Stimulated activated naive CD8-positive, alpha-beta T cell treated with anti-CD3 and anti-CD28 coated beads, Interleukin-15, Interleukin-2, amounts not matched to agents 100 ng/mL and 50 ng/mL, for 24 hours (primary cell): Measurements from ENCODE around the gene INPP4B.
"Not testable (repeated sequence)": the region's sequence is repeated elsewhere in the genome, so short reads cannot be mapped to it uniquely, and the experiment has no call there.

ENCODE experiments used
- H3K27ac Mint-ChIP-seq: one replicate; pipeline ENCODE4 v1.8.0; 2021; ENCODE audit warnings: mild to moderate bottlenecking, mixed read lengths
- H3K27me3 Mint-ChIP-seq: one replicate; pipeline ENCODE4 v1.8.0; 2021; ENCODE audit warnings: mixed read lengths
- H3K36me3 Mint-ChIP-seq: one replicate; pipeline ENCODE4 v1.8.0; 2021; ENCODE audit warnings: low read depth, mixed read lengths
- H3K4me1 Mint-ChIP-seq: one replicate; pipeline ENCODE4 v1.8.0; 2021; ENCODE audit warnings: low read depth, mixed read lengths
- H3K4me3 Mint-ChIP-seq: one replicate; pipeline ENCODE4 v1.8.0; 2021; ENCODE audit warnings: mild to moderate bottlenecking, mixed read lengths
- H3K9me3 Mint-ChIP-seq: one replicate; pipeline ENCODE4 v1.8.0; 2021; ENCODE audit warnings: mixed read lengths

INPP4B gene

GRCh38 chr4:142512161-142512560, 333.9 kb downstream of the INPP4B start:
- Mint-ChIP-seq H3K4me1 (no peaks in the 10 kb centered on the region), H3K27me3 (no peaks in the 10 kb centered on the region), H3K36me3 (no peaks in the 10 kb centered on the region), H3K9me3 (no peaks in the 10 kb centered on the region), H3K4me3 (no peak overlapping the region), H3K27ac (no peak overlapping the region)

GRCh38 chr4:142509881-142510280, 336.2 kb downstream of the INPP4B start:
- no peak overlapping the region for H3K27ac Mint-ChIP-seq
- H3K27me3 Mint-ChIP-seq = no peaks in the 10 kb centered on the region
- no peaks in the 10 kb centered on the region for H3K9me3 Mint-ChIP-seq
- no peak overlapping the region for H3K4me3 Mint-ChIP-seq
- H3K4me1 Mint-ChIP-seq = no peaks in the 10 kb centered on the region
- H3K36me3 Mint-ChIP-seq = no peaks in the 10 kb centered on the region

- H3K4me3 Mint-ChIP-seq, H3K27ac Mint-ChIP-seq, H3K36me3 Mint-ChIP-seq, H3K9me3 Mint-ChIP-seq, H3K4me1 Mint-ChIP-seq, H3K27me3 Mint-ChIP-seq: not testable (repeated sequence)
Observed at GRCh38 chr4:142509381-142509780, 336.7 kb downstream of the INPP4B start.

- Mint-ChIP-seq H3K36me3 (no peaks in the 10 kb centered on the region), H3K4me1 (no peaks in the 10 kb centered on the region)
Observed at GRCh38 chr4:142500966-142501365, 345.1 kb downstream of the INPP4B start.

GRCh38 chr4:142497606-142498005, 348.5 kb downstream of the INPP4B start:
- no peaks in the 10 kb centered on the region for H3K36me3 Mint-ChIP-seq
- peaks cover 6% of the 10 kb centered on the region for H3K9me3 Mint-ChIP-seq

More at GRCh38 chr4:142500966-142501365, 345.1 kb downstream of the INPP4B start:
- H3K27ac Mint-ChIP-seq = no peak overlapping the region
- H3K4me3 Mint-ChIP-seq = no peak overlapping the region
- H3K9me3 Mint-ChIP-seq = no peaks in the 10 kb centered on the region
- no peaks in the 10 kb centered on the region for H3K27me3 Mint-ChIP-seq

GRCh38 chr4:142493255-142494110, 352.6 kb downstream of the INPP4B start:
- H3K4me3 Mint-ChIP-seq = no peak overlapping the region
- H3K4me1 Mint-ChIP-seq = no peaks in the 10 kb centered on the region
- no peaks in the 10 kb centered on the region for H3K36me3 Mint-ChIP-seq
- H3K27ac Mint-ChIP-seq = no peak overlapping the region
- no peaks in the 10 kb centered on the region for H3K27me3 Mint-ChIP-seq
- peaks cover 10% of the 10 kb centered on the region for H3K9me3 Mint-ChIP-seq

More at GRCh38 chr4:142497606-142498005, 348.5 kb downstream of the INPP4B start:
- H3K4me3 Mint-ChIP-seq = no peak overlapping the region
- H3K27ac Mint-ChIP-seq = no peak overlapping the region
- H3K27me3 Mint-ChIP-seq = no peaks in the 10 kb centered on the region
- H3K4me1 Mint-ChIP-seq = no peaks in the 10 kb centered on the region

GRCh38 chr4:142485452-142485851, 360.6 kb downstream of the INPP4B start:
- no peaks in the 10 kb centered on the region for H3K36me3 Mint-ChIP-seq
- H3K4me1 Mint-ChIP-seq = no peaks in the 10 kb centered on the region
- no peak overlapping the region for H3K27ac Mint-ChIP-seq
- no peak overlapping the region for H3K4me3 Mint-ChIP-seq
- no peaks in the 10 kb centered on the region for H3K27me3 Mint-ChIP-seq
- H3K9me3 Mint-ChIP-seq = peaks cover 9% of the 10 kb centered on the region

- no peak overlapping the region for H3K4me3 Mint-ChIP-seq
- H3K4me1 Mint-ChIP-seq = no peaks in the 10 kb centered on the region
- H3K36me3 Mint-ChIP-seq = no peaks in the 10 kb centered on the region
- no peaks in the 10 kb centered on the region for H3K27me3 Mint-ChIP-seq
- H3K27ac Mint-ChIP-seq = no peak overlapping the region
- H3K9me3 Mint-ChIP-seq = no peaks in the 10 kb centered on the region
Observed at GRCh38 chr4:142480244-142480643, 365.9 kb downstream of the INPP4B start.

- H3K36me3 Mint-ChIP-seq = no peaks in the 10 kb centered on the region
- H3K4me3 Mint-ChIP-seq = no peak overlapping the region
- no peaks in the 10 kb centered on the region for H3K27me3 Mint-ChIP-seq
- H3K27ac Mint-ChIP-seq = no peak overlapping the region
- H3K9me3 Mint-ChIP-seq = no peaks in the 10 kb centered on the region
- H3K4me1 Mint-ChIP-seq = peaks cover 6% of the 10 kb centered on the region
Observed at GRCh38 chr4:142475663-142476062, 370.4 kb downstream of the INPP4B start.

- Mint-ChIP-seq H3K4me1 (peaks cover 6% of the 10 kb centered on the region), H3K9me3 (no peaks in the 10 kb centered on the region), H3K27me3 (no peaks in the 10 kb centered on the region), H3K4me3 (no peak overlapping the region), H3K27ac (no peak overlapping the region), H3K36me3 (no peaks in the 10 kb centered on the region)
Observed at GRCh38 chr4:142474398-142475087, 371.6 kb downstream of the INPP4B start.

GRCh38 chr4:142473960-142474338, 372.2 kb downstream of the INPP4B start:
- no peaks in the 10 kb centered on the region for H3K27me3 Mint-ChIP-seq
- H3K27ac Mint-ChIP-seq = no peak overlapping the region

GRCh38 chr4:142473218-142473959, 372.7 kb downstream of the INPP4B start:
- H3K9me3 Mint-ChIP-seq = no peaks in the 10 kb centered on the region
- H3K36me3 Mint-ChIP-seq = no peaks in the 10 kb centered on the region
- no peak overlapping the region for H3K4me3 Mint-ChIP-seq
- peaks cover 6% of the 10 kb centered on the region for H3K4me1 Mint-ChIP-seq
- no peaks in the 10 kb centered on the region for H3K27me3 Mint-ChIP-seq
- no peak overlapping the region for H3K27ac Mint-ChIP-seq

More at GRCh38 chr4:142473960-142474338, 372.2 kb downstream of the INPP4B start:
- Mint-ChIP-seq H3K9me3 (no peaks in the 10 kb centered on the region), H3K4me3 (no peak overlapping the region), H3K4me1 (peaks cover 6% of the 10 kb centered on the region), H3K36me3 (no peaks in the 10 kb centered on the region)

GRCh38 chr4:142467088-142467487, 379.0 kb downstream of the INPP4B start:
- Mint-ChIP-seq H3K27me3 (no peaks in the 10 kb centered on the region), H3K9me3 (peaks cover 12% of the 10 kb centered on the region), H3K4me3 (no peak overlapping the region), H3K4me1 (no peaks in the 10 kb centered on the region), H3K36me3 (peaks cover 5% of the 10 kb centered on the region), H3K27ac (no peak overlapping the region)

GRCh38 chr4:142465526-142465925, 380.6 kb downstream of the INPP4B start:
- H3K36me3 Mint-ChIP-seq = peaks cover 5% of the 10 kb centered on the region
- H3K27me3 Mint-ChIP-seq = no peaks in the 10 kb centered on the region
- H3K27ac Mint-ChIP-seq = no peak overlapping the region
- H3K4me3 Mint-ChIP-seq = no peak overlapping the region
- peaks cover 12% of the 10 kb centered on the region for H3K9me3 Mint-ChIP-seq
- H3K4me1 Mint-ChIP-seq = no peaks in the 10 kb centered on the region

- Mint-ChIP-seq H3K4me3 (no peak overlapping the region), H3K9me3 (peaks cover 12% of the 10 kb centered on the region), H3K27me3 (no peaks in the 10 kb centered on the region), H3K27ac (no peak overlapping the region), H3K36me3 (peaks cover 5% of the 10 kb centered on the region), H3K4me1 (no peaks in the 10 kb centered on the region)
Observed at GRCh38 chr4:142463206-142463605, 382.9 kb downstream of the INPP4B start.
